Testis (tissue), 2 donors: ENCODE measurements around the gene CENPU.

Experiments used
- CTCF ChIP-seq, 3 experiments: fragments of 450-650 bp in 2 of 3; fragments of 200-600 bp in 1 of 3; sonication (generic) in 1 of 3; IDR thresholded peaks; one replicate each; pipeline ENCODE4 v1.5.1; 2016 to 2019; ENCODE audit warnings: antibody characterized with exemption in 3 of 3, mild to moderate bottlenecking in 2 of 3, moderate library complexity in 1 of 3
- POLR2A ChIP-seq: fragments of 450-650 bp; IDR thresholded peaks from one replicate; pipeline ENCODE4 v1.6.1; 2017; ENCODE audit warnings: antibody characterized with exemption, mild to moderate bottlenecking, moderate library complexity

GRCh38 chr4:184697956-184698355 lies 35.9 kb downstream of the CENPU start:
- TF ChIP-seq CTCF (IDR thresholded peaks at IDR 0.05) (no peak), POLR2A (no peak)
